NCI-H2107 (cell line): ENCODE measurements around the gene TMEM51.
A peak's percentile ranks its signal among the peaks of the same experiment; 100 is the strongest.

Experiments used
- DNase-seq: peaks from one replicate; lab custom pipeline; 2025; lab: John Stamatoyannopoulos, UW

TMEM51 gene

GRCh38 chr1:15196807-15197530 is 43.4 kb downstream of the TMEM51 start:
- peak; percentile 24 for DNase-seq

DNA sequence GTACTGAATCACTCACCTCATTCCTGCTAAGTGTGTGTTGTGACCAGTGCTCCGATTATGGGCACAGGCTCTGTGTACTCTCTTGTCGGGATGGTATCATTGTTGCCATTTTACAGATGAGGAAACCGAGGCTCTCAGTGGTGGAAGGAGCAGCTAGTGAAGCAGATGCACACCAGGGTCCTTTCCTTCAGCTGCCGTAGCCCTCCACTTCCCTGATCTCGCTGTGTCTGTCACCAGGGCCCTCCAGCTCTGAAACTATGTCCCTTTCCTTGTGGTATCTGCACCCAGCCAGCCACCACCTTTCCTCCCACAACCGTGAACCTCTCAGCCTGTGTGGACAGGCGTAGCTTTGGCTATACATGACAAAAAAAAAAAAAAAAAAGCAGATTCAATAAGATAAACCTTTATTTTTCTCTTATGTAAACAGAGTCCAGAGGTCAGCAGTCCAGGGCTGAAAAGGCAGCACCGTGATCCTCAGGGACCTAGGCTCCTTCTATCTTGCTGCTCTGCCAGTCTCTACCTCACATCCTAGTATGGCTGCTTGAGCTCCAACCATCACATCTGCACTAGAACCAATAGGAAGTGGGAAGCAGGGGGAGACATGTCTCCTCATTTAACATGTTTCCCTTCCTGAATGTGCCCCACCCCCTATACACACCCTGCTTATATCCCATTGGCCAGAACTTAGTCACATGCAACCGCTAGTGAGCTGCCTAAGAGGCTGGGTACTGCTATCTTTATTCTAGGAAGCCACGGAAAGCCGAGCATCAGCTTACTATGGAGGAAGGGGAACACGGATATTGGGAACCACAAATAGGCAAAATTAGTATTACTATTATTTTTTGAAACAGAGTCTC is 44.3 kb downstream of the TMEM51 start:
- DNase-seq = no peak

GRCh38 chr1:15198684-15199083 is 45.1 kb downstream of the TMEM51 start:
- DNase-seq = no peak

GRCh38 chr1:15201221-15201620 is 47.7 kb downstream of the TMEM51 start:
- DNase-seq = no peak

GRCh38 chr1:15201849-15202551 is 48.5 kb downstream of the TMEM51 start:
- no peak for DNase-seq

GRCh38 chr1:15204931-15205330 is 51.4 kb downstream of the TMEM51 start:
- no peak for DNase-seq

DNA sequence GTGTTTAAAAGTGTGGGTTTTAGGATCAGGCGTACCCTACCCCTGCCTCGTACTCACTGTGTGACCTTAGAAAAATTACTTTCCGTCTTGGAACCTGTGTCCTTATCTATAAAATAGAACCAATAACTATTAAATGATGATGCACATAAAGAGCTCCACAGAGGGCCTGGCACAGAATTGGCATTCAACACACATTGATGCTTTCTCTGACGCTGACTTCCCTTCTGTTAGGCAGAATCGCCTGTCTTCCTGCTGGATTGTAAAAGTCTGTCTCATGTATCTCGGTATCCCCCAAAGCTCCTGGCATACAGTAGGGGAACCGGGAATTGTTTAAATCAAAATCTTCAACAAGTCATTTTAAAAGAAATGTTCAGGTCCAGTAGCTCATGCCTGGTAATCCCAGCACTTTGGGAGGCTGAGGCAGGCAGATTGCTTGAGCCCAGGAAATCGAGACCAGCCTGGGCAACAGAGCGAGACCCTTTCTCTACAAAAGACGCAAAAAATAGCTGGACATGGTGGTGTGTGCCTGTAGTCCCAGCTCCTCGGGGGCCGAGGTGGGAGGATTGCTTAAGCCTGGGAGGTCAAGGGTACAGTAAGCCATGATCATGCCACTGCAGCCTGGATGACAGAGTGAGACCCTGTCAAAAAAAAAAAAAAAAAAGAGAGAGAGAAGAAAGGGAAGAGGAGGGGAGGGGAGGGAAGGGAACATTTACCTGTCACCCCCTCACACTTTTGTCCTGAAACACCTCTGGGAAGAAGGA is 52.2 kb downstream of the TMEM51 start:
- DNase-seq = no peak

- DNase-seq = no peak
Observed at GRCh38 chr1:15206418-15207030, 53.0 kb downstream of the TMEM51 start.

DNA sequence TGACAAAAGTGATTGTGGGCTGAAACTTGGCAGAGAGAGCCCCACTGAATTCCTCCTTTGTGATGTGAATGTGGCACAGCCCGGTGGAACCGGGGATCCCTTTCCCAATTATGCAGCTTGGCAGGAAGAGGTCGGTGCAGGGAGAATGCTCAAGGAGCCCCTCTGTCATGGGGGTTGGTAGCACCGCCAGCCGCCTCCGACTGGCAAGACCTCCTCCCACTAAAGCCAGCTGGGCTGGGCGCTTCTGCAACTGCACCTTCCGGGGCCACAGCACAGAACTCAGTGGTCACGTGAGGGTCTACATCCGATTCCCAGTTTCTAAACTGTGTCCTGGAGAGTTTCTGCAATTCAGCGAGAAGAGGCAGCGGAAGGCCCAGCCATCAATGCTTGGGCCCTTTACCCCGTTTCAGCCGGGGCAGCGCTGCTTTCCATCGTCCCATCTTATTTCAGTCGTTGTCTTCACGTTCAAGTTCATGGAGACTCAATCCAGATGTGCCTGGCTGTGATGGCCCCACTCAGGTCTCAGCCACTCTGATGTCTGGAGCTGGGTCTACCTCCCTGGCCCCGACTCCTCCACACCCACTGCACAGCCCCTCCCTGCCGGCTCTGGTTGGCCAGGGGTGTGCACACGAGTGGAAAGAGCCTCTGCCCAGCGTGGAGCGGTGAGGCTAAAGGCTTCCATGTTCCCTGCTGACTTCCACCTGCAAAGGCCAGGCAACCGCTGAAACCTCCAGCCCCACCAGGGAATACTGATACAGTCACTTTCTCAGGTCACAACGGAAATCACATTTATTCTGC is 53.7 kb downstream of the TMEM51 start:
- no peak for DNase-seq

- no peak for DNase-seq
Observed at GRCh38 chr1:15207829-15208429, 54.4 kb downstream of the TMEM51 start.

DNA sequence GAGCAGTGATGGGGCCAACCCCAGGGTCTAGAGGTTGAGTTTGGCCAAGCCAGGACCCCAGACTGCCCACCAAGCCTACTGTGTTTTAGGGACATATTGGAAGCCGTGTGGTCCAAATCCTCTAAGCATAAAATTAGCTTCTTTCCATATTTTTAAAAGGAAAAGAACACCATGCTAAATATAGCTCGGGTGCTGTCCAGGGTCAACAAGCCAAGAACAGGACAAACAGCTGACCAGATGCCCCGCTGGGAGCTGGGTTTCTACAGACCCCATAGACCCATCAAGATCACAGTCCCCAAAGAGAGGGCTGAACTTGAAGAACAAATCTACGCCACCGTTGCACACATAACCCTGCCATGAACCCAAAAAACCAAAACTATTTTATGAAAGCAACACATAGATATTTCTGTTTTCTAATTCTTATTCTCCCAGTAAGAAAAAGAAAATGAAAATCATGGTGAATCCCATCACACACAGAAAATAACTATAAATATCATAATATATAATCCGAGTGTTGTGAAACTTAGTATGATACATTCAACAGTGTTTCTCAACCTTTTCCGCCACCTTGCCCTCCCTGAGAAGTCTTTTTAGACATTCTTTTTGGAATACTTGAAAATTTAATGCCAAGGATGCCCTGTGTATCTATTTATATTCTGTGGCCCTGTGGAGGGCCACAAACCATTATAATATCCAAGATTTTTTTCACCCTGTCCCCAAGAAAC is 57.3 kb downstream of the TMEM51 start:
- DNase-seq = no peak

DNA sequence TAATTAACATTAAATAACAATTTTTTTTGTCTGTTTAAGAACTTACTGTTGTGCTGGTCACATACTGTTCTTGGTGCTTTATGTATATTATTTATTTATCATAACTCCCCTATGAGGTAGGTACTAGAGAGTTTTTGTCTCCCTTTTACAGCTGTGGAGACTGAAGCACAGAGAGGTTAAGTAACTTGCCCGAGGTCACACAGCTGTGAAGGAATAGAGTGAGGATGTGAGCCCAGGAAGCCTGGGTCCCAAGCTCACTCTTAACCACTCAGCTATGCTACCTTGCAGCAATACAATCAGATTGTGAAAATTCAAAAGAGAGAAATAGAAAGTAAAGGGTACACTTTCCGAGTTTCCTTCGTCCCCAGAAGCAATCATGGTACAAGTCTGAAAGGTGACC is 57.9 kb downstream of the TMEM51 start:
- no peak for DNase-seq

DNA sequence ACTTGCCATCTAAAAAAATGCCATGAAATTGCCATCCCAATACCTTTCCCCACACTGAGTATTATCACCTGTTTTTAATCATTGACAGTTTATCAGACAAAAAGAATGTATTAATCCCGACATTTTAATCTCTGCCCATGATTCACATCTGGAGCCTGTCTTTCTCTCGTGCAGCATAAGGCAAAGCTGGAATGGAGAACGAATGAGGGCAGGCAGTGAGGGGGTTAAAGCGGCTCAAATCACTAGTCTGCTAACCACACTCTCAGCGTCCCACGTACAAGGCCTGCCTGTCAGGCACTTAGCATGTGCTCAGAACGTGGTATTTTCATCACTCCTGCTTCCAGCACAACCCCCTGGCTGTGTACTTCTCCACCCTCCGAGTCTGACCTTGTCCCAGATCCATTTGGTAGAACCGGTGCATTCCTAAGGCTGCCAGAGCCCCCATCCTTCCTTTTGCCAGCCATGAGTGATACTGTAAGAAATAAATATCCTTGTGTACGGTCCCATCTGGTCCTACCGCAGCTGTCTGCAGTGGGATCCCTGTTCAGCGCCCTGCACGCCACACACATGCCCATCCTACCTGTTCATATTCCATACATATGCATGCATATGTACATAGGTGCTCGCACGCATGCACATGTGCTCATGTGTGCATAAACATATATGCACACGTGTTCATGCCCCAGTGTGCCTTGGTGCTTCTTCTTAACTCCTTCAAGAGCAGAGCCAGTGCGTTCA is 58.8 kb downstream of the TMEM51 start:
- DNase-seq = no peak

DNA sequence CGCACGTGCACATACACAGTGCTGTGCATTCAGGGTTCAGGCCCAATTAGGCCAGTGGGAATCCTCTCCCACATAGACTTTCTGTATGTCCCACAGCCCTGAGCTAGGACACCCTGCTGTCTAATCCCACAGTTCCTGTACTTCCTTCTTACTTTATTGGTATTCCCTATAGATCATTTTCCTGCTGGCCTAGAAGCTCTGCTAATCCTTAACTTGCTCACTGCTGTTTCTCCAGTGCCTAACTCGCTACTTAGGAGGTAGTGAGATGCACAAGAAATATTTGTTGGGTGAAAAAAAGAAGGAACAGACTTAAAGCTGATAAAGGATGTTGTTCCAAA is 59.4 kb downstream of the TMEM51 start:
- DNase-seq = no peak

DNA sequence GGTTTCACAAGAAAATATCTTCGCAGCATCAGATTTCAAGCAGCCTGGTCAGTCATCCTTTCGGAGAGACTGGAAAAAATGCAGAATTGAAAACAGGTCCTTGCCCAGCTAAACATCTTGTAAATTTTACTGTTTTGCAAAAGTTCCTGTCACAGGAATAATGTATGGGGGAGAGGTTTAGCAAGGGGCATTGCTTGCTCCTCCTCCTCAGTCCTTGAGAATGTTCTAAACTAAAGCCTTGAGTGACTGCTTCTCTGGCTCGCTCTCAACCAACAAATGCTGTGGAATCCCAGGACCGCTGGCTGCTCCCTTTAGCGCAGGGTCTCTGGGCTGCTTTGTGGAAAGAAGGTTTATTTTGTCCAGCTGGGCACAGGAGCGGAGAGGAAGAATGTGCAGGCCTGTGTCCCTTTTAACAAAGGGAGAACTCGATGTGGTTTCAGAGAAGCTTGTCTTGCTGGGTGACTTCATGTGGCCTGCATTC is 59.8 kb downstream of the TMEM51 start:
- no peak for DNase-seq

DNA sequence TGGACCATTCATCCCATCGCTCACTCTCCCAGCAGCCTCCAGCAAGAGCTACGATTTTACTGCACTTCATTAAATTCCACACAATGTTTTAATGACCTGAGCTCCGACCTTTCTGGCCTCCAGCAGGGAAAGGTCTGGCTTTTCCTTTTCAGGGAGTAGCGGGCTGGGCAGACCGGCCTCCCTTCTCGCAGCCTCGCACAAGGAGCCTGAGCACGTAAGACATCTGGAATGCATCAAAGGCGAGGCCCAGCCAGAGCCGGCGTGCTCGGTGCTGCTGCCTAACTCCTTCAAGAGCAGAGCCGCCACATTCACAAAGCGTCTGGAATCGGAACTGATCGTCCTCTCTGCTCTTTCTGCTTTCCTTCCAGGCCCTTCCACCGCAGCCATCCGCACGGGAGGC is 61.0 kb downstream of the TMEM51 start:
- no peak for DNase-seq

- DNase-seq = no peak
Observed at GRCh38 chr1:15215116-15215515, 61.6 kb downstream of the TMEM51 start.

DNA sequence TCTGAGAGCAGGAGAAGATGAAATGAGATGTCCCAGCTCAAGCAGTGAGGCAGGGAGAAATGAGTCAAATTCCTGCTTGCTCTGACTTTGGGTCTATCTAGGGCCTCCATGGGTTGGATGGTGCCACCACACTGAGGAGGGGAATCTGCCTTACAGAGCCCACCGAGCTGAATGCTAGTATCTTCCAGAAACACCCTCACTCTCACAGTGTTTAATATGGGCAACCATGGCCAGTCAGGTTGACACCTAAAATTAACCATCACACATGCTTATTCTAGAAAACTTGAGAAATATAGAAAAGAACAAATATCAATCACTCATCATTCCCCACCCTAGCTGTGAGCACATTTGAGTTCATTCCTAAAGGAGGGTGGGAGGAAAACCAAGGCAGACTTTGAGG is 64.1 kb downstream of the TMEM51 start:
- DNase-seq = no peak
